Hepatocyte (in vitro differentiated cells): ENCODE results near the gene FNDC3B. TPM values are rescaled to one million over a fixed set of nuclear protein-coding genes. Genes with fewer than 3 reads are reported as not detected.
A peak's percentile ranks its signal among the peaks of the same experiment; 100 is the strongest.

Experiments
- DNase-seq: peaks from one replicate; pipeline ENCODE4 v3.0.0-alpha.2; 2016; ENCODE audit warnings: low spot score
- H2AFZ ChIP-seq: fragments of 200-600 bp; sonication (generic); 2 replicates; pipeline ENCODE4 v1.6.0; 2016; ENCODE audit warnings: antibody characterized with exemption, mild to moderate bottlenecking
- H3K27ac ChIP-seq: fragments of 200-600 bp; sonication (generic); 2 replicates; pipeline ENCODE4 v1.5.1; 2016; ENCODE audit warnings: mild to moderate bottlenecking
- H3K27me3 ChIP-seq: fragments of 200-600 bp; sonication (generic); 2 replicates; pipeline ENCODE4 v1.6.1; 2016
- H3K36me3 ChIP-seq: fragments of 200-600 bp; sonication (generic); replicated peaks from 2 replicates; pipeline ENCODE4 v1.5.1; 2016; ENCODE audit warnings: low read depth; ENCODE audit not compliant: insufficient read depth
- H3K4me1 ChIP-seq: fragments of 200-600 bp; sonication (generic); 2 replicates; pipeline ENCODE4 v1.5.1; 2016; ENCODE audit warnings: mild to moderate bottlenecking, moderate library complexity; ENCODE audit not compliant: insufficient read depth
- H3K4me2 ChIP-seq: fragments of 200-600 bp; sonication (generic); 2 replicates; pipeline ENCODE4 v1.6.0; 2016
- H3K4me3 ChIP-seq: fragments of 200-600 bp; sonication (generic); 2 replicates; pipeline ENCODE4 v1.5.1; 2016; ENCODE audit warnings: mild to moderate bottlenecking
- H3K79me2 ChIP-seq: fragments of 200-600 bp; sonication (generic); 2 replicates; pipeline ENCODE4 v1.6.0; 2017; ENCODE audit warnings: mild to moderate bottlenecking
- H3K9me2 ChIP-seq: fragments of 200-600 bp; sonication (generic); replicated peaks from 2 replicates; pipeline ENCODE4 v1.6.0; 2017; ENCODE audit warnings: mild to moderate bottlenecking; ENCODE audit not compliant: insufficient read depth
- H3K9me3 ChIP-seq: fragments of 200-600 bp; sonication (generic); 2 replicates; pipeline ENCODE4 v1.5.1; 2016; ENCODE audit warnings: low read depth, mild to moderate bottlenecking
- H4K20me1 ChIP-seq: fragments of 200-600 bp; sonication (generic); 2 replicates; pipeline ENCODE4 v1.6.0; 2016; ENCODE audit warnings: mild to moderate bottlenecking; ENCODE audit not compliant: insufficient read depth, poor library complexity, severe bottlenecking
- EZH2 ChIP-seq: fragments of 200-600 bp; sonication (generic); IDR thresholded peaks from 2 replicates; pipeline ENCODE4 v1.6.1; 2016; ENCODE audit warnings: antibody characterized with exemption, mild to moderate bottlenecking, borderline replicate concordance
- EZH2phosphoT487 ChIP-seq: fragments of 200-600 bp; sonication (generic); IDR thresholded peaks from one replicate; pipeline ENCODE4 v1.6.1; 2018; ENCODE audit warnings: antibody characterized with exemption, mild to moderate bottlenecking, low read depth, moderate library complexity; ENCODE audit not compliant: unreplicated experiment, severe bottlenecking
- WGBS: methylation state at CpG from one replicate; pipeline ENCODE4 v1.1.6; 2016; ENCODE audit warnings: low lambda C conversion rate; ENCODE audit errors: missing lambda C conversion rate; 5-methylcytosine and 5-hydroxymethylcytosine counted together
- polyA plus RNA-seq: library from polyadenylated mRNA; unstranded; fragments of >200 nt; fragmentation: Nextera tagmentation; extraction: Ambion mirVana; gene quantifications from 2 replicates; pipeline ENCODE4 v1.2.1, GENCODE V29; 2016
- total RNA-seq: library from RNA; depleted of rRNA; stranded (reverse); fragments of >200 nt; gene quantifications from 2 replicates; pipeline ENCODE4 v1.2.3, GENCODE V29; 2014
- TF ChIP-seq, protein P1 (sequence below): fragments of 200-600 bp; sonication (generic); IDR thresholded peaks from 2 replicates; pipeline ENCODE4 v1.5.1; 2016; ENCODE audit warnings: antibody characterized with exemption, mild to moderate bottlenecking; ENCODE audit not compliant: poor library complexity

FNDC3B gene
- total and polyA plus RNA-seq, 2 experiments from 2014 or later, result 61.2 to 113 TPM

- no peaks in the 10 kb centered on the region for H3K36me3 ChIP-seq
- 95% methylated on average over 4 of the region's 4 CpGs for WGBS
- H3K79me2 ChIP-seq, result peaks cover 96% of the 10 kb centered on the region
- H3K9me2 ChIP-seq, result no peaks in the 10 kb centered on the region
- TF ChIP-seq EZH2 (no peak), EZH2phosphoT487 (no peak)
- H3K27ac ChIP-seq, result peak overlapping the region; percentile 22
- H3K9me3 ChIP-seq, result no peaks in the 10 kb centered on the region
- H4K20me1 ChIP-seq, result peaks cover 61% of the 10 kb centered on the region
- H3K4me1 ChIP-seq, result peaks cover 41% of the 10 kb centered on the region
- H3K4me2 ChIP-seq, result no peak overlapping the region
- H2AFZ ChIP-seq, result no peak overlapping the region
- no peak for DNase-seq
- no peaks in the 10 kb centered on the region for H3K27me3 ChIP-seq
- H3K4me3 ChIP-seq, result no peak overlapping the region
Observed at GRCh38 chr3:172107403-172107802, 68.0 kb downstream of the FNDC3B start.

DNA sequence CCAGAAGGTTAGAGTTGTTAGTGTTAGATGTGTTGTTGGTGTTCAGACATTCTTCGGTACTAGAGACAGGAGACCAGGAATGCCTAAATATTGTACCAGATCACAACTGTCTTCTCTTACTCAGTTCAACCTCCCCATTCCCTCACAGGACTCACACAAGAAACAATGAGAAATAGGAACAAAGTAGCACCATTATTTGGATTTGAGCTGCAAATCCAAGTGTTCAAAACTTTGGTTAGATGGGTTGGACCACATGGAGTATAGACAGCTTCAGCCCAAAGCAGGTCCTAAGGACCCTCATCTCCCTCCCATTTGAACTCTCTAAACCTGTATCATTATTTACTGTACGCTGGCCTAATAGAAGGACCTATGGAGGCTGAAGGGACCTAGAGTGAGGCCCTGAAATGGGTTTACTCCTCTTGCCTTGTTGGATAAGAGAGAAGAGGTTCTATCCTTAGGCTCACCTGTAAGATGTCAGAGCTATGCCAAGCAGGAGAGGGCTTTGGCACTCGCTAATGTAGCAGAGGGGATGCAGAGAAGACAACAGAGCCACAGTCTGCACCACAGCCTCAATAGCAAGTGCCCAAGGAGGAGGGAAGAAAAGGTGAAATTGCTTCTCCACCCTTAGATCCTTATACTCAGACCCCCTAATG lies 70.9 kb downstream of the FNDC3B start:
- Histone ChIP-seq H3K9me3 (no peaks in the 10 kb centered on the region), H3K27me3 (no peaks in the 10 kb centered on the region), H3K4me1 (peaks cover 15% of the 10 kb centered on the region), H2AFZ (no peak overlapping the region), H3K4me2 (no peak overlapping the region), H3K4me3 (no peak overlapping the region), H3K9me2 (no peaks in the 10 kb centered on the region), H3K36me3 (no peaks in the 10 kb centered on the region), H4K20me1 (peaks cover 69% of the 10 kb centered on the region), H3K79me2 (peaks cover 96% of the 10 kb centered on the region), H3K27ac (no peak overlapping the region)
- DNase-seq, result no peak
- TF ChIP-seq, protein P1, sequence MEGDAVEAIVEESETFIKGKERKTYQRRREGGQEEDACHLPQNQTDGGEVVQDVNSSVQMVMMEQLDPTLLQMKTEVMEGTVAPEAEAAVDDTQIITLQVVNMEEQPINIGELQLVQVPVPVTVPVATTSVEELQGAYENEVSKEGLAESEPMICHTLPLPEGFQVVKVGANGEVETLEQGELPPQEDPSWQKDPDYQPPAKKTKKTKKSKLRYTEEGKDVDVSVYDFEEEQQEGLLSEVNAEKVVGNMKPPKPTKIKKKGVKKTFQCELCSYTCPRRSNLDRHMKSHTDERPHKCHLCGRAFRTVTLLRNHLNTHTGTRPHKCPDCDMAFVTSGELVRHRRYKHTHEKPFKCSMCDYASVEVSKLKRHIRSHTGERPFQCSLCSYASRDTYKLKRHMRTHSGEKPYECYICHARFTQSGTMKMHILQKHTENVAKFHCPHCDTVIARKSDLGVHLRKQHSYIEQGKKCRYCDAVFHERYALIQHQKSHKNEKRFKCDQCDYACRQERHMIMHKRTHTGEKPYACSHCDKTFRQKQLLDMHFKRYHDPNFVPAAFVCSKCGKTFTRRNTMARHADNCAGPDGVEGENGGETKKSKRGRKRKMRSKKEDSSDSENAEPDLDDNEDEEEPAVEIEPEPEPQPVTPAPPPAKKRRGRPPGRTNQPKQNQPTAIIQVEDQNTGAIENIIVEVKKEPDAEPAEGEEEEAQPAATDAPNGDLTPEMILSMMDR, result no peak
- TF ChIP-seq EZH2 (no peak), EZH2phosphoT487 (no peak)
- WGBS, result 98% methylated on average over 3 of the region's 3 CpGs

DNA sequence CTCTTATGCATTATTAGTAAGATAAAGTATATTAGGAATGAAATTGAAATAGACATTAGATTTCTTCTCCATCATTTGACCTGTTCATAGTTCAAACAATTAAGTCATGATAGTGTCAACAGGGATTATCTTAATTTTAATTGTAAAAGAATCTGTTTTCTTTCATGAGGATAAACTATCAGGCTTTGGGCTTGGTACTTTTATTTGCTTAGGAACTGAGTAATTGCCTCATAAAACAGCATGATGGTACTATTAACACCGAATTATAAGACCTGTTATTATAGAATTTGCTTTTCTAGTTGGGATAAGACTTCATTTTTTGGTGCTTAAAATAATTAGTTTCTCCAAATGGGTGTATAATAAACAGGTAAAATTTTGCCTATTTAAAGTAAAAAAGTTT lies 71.8 kb downstream of the FNDC3B start:
- Histone ChIP-seq H3K9me2 (no peaks in the 10 kb centered on the region), H3K79me2 (peaks cover 94% of the 10 kb centered on the region), H3K27ac (no peak overlapping the region), H2AFZ (no peak overlapping the region), H3K4me1 (peaks cover 8% of the 10 kb centered on the region), H3K4me3 (no peak overlapping the region), H4K20me1 (peaks cover 66% of the 10 kb centered on the region), H3K4me2 (no peak overlapping the region), H3K36me3 (no peaks in the 10 kb centered on the region), H3K9me3 (no peaks in the 10 kb centered on the region), H3K27me3 (no peaks in the 10 kb centered on the region)
- TF ChIP-seq EZH2, result no peak
- TF ChIP-seq, protein P1, result no peak
- WGBS, result 72% methylated on average over 1 of the region's 1 CpG
- no peak for DNase-seq

GRCh38 chr3:172112078-172112733 lies 72.8 kb downstream of the FNDC3B start:
- no peak overlapping the region for H3K27ac ChIP-seq
- peaks cover 58% of the 10 kb centered on the region for H4K20me1 ChIP-seq
- H3K9me3 ChIP-seq, result no peaks in the 10 kb centered on the region
- DNase-seq, result no peak
- H3K4me2 ChIP-seq, result no peak overlapping the region
- 97% methylated on average over 9 of the region's 9 CpGs for WGBS
- H3K4me1 ChIP-seq, result peaks cover 8% of the 10 kb centered on the region
- H3K36me3 ChIP-seq, result no peaks in the 10 kb centered on the region
- peaks cover 94% of the 10 kb centered on the region for H3K79me2 ChIP-seq
- TF ChIP-seq EZH2 (no peak), EZH2phosphoT487 (no peak)
- TF ChIP-seq, protein P1, result no peak
- H3K27me3 ChIP-seq, result no peaks in the 10 kb centered on the region
- H2AFZ ChIP-seq, result no peak overlapping the region
- no peak overlapping the region for H3K4me3 ChIP-seq
- no peaks in the 10 kb centered on the region for H3K9me2 ChIP-seq
